AG10803 (cell line): ENCODE results near the gene MTERF1.
"Not testable (repeated sequence)": the region's sequence is repeated elsewhere in the genome, so short reads cannot be mapped to it uniquely, and the experiment has no call there.

Experiments
- DNase-seq: peaks from one replicate; pipeline ENCODE4 v3.0.0; 2010; ENCODE audit warnings: low read depth
- H3K4me3 ChIP-seq: 2 replicates; pipeline ENCODE4 v1.5.1; 2011; ENCODE audit warnings: mild to moderate bottlenecking, low read length, control low read depth
- CTCF ChIP-seq: conservative IDR thresholded peaks from 2 replicates; pipeline ENCODE4 v1.5.1; 2011; ENCODE audit warnings: mild to moderate bottlenecking, low read length, control low read depth, inconsistent platforms

Gene MTERF1

GRCh38 chr7:91913612-91914011, 33.1 kb upstream of the MTERF1 start:
- peak; percentile 35 for DNase-seq
- TF ChIP-seq CTCF: no peak

DNA sequence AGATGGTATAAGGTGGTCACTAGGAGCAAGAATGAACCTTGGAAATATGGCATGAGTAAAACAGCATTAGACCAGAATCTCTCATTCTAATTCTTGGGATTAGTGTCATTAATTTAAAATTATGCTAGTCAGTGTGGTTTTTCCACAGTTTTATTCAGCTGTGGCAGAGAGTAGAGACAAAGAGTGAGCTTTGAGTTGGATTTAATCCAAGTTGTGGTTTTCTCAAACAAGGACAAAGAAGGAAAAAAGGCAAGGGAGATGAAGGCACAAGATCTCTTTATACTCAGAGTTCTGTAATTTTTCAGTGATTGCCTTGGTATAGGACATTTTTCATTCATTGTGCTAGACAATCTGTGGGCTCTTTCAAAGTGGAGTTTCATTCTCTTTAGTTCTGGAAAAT, 32.0 kb upstream of the MTERF1 start:
- peak; percentile 17 for DNase-seq
- H3K4me3 ChIP-seq: no peak overlapping the region
- no peak for TF ChIP-seq CTCF

More at GRCh38 chr7:91913612-91914011, 33.1 kb upstream of the MTERF1 start:
- no peak overlapping the region for H3K4me3 ChIP-seq

DNA sequence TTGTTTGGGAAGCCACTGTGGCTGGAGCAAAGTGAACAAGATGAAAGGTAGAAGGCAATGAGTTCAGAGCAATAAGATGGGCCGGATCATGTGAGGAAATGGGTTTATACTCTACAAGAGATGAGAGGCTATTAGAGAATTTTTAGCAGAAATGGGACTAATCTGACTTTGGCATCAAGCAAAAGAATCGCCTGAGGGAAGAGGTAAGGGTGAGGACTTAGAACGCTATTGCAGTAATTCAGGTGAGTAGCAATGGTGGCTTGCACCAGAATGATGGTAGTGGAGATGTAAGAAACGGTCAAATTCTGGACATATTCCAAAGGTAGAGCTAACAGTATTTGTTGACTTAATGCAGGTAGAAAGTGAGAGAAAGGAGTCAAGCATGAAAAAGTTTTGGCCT, 30.6 kb upstream of the MTERF1 start:
- no peak for TF ChIP-seq CTCF
- no peak overlapping the region for H3K4me3 ChIP-seq
- DNase-seq: no peak

GRCh38 chr7:91910171-91910570, 29.7 kb upstream of the MTERF1 start:
- no peak for DNase-seq
- no peak overlapping the region for H3K4me3 ChIP-seq
- TF ChIP-seq CTCF: no peak

DNA sequence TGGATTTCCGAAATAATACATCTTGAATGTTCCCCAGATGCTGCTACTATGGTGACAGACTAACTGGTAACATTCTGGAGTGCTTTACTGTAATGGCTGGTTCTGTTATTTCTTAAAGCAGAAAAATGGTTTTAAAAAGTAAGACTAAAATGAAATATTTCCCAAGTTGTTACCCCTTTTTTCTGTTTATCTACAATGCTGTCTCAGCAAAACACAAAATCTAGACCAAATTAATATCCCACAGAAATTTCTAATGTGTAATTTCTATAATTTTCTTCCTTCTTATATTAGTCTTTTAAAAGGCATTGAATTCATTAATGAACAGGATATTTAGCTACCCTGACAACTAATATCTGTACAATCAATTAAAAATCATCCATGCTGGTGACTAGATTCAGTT, 19.1 kb upstream of the MTERF1 start:
- no peak for DNase-seq
- no peak for TF ChIP-seq CTCF
- H3K4me3 ChIP-seq: no peak overlapping the region

- TF ChIP-seq CTCF: no peak
- no peak overlapping the region for H3K4me3 ChIP-seq
- no peak for DNase-seq
These were observed 17.9 kb upstream of the MTERF1 start for GRCh38 chr7:91898240-91898992.

- H3K4me3 ChIP-seq: no peak overlapping the region
- DNase-seq: no peak
- TF ChIP-seq CTCF: no peak
These were observed 14.4 kb upstream of the MTERF1 start for GRCh38 chr7:91894781-91895480.

GRCh38 chr7:91893699-91894098, 13.2 kb upstream of the MTERF1 start:
- not testable (repeated sequence) for DNase-seq, H3K4me3 ChIP-seq
